ENCODE data around the gene LRRK1.
A peak's percentile ranks its signal among the peaks of the same experiment; 100 is the strongest.

Gene LRRK1

DNA sequence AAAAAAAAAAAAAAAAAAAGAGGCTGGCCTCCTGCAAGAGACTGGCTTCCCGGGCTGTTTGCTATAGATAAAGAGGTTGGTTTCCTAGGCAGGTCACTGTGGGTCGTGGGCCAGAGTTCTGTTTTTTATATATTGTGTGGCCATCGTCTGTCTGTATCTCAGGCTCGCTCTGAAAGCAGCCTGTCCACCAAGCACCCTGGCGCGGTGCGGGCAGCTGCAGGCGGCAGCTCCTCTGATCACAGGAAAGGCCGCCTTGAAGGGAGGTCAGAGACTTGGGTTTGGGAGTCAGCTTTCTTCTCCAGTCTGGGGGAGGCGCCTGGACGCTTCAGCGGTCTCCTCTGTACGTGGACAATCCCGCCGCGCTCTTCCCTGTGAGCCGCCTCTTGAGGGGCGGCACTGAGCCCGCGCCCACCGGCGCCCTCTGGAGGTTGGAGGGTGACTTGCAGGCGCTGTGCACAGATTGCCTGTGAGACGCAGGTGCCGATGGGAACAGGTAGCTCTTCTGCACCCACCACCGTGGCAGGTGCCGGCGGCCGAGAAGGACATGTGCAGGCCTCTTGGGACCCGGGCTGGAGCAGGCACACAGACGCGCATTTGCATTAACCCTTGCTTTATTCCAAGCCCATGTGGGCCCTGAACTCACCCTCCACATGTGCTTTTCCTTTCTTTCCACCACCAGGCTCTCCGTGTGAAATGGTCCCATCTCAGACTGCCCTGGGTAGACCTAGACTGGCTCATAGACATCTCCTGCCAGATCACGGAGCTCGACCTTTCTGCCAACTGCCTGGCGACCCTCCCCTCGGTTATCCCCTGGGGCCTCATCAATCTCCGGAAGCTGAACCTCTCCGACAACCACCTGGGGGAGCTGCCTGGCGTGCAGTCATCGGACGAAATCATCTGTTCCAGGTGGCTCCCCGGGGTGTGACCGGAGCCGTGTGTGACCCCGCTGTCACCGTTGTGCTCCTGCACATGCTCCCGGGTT, 89.3 kb downstream of the LRRK1 start:
- DNase-seq: peak; percentile 62 to 90

DNA sequence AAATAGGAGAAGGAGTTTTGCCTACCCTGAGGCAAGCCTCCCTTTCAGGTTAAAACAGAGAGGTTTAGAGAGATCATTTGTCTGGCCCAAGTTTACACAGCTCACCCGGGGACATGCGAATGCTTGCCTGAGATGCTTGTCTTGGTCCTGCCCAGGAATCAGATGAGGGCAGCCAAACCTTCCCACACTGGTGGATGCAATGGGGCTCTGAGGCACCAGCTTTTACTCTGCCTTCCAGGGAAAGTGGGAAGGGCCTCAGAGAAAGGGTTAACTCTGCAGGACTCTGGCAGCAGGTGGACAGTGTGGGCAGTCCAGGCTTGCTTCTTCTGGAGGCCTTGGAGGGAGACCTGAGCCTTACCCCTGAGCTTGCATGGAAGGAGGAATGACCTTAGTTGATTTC, 90.0 kb downstream of the LRRK1 start:
- DNase-seq: no peak

- DNase-seq: no peak
Measured at GRCh38 chr15:101010781-101011180, 91.6 kb downstream of the LRRK1 start.

- no peak for DNase-seq
Measured at GRCh38 chr15:101012326-101013200, 93.4 kb downstream of the LRRK1 start.

- DNase-seq: no peak
Measured at GRCh38 chr15:101013201-101013550, 94.0 kb downstream of the LRRK1 start.

- DNase-seq: no peak
Measured at GRCh38 chr15:101013769-101014675, 94.9 kb downstream of the LRRK1 start.

GRCh38 chr15:101014921-101015841, 96.0 kb downstream of the LRRK1 start:
- peak; percentile 40 to 80 for DNase-seq

GRCh38 chr15:101016581-101016980, 97.4 kb downstream of the LRRK1 start:
- no peak for DNase-seq

GRCh38 chr15:101017093-101017754, 98.1 kb downstream of the LRRK1 start:
- DNase-seq: no peak

- peak; percentile 56 to 59 for DNase-seq
Measured at GRCh38 chr15:101018016-101018415, 98.9 kb downstream of the LRRK1 start.

DNA sequence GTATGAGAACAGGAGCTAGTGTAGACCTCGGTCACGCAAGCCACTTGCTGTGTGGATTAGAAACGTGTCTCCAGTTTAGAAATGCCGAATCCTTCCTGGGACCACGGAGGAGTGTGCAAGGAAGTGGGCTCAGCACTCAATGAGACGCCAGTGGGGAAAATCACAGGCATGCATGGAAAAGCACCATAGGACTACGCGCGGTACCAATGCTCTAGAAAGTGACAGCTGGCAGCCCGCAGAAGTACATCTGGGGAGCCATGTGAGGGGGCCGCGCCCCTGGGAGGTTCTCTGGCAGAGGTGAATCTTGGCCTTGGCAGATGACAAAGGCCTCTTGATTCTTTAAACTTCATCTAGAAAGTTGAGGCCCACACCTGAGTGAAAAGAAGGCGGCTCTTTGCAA, 99.3 kb downstream of the LRRK1 start:
- DNase-seq: no peak

DNA sequence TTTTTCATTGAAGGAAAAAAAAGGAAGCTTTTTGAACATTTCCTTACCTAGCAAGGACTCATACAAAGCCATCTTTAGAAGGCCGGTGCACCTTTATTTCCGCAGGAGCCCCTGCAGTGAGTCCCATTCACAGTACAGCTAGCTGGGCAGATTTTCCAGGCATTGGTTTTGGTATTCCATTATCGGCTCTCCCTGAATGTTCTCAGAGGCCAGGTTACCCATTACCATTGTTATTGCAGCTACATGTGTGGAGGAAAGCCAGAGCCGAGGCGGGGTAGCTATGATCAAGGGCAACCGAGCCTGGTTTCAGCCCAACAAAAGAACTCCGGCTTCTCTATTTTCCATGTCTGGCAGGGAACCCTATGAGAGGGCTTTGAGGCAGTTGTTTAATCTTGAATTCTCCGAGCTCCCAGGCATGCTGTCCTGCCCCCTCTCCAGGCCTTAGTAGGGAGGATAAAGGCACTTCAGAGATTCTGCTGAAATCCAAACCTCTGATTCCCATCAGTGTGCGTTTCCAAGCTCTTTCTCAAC, 100.3 kb downstream of the LRRK1 start:
- no peak for DNase-seq

GRCh38 chr15:101020451-101020850, 101.3 kb downstream of the LRRK1 start:
- no peak for DNase-seq

GRCh38 chr15:101020945-101021344, 101.8 kb downstream of the LRRK1 start:
- DNase-seq: no peak

- no peak for DNase-seq
Measured at GRCh38 chr15:101022306-101022705, 103.1 kb downstream of the LRRK1 start.

DNA sequence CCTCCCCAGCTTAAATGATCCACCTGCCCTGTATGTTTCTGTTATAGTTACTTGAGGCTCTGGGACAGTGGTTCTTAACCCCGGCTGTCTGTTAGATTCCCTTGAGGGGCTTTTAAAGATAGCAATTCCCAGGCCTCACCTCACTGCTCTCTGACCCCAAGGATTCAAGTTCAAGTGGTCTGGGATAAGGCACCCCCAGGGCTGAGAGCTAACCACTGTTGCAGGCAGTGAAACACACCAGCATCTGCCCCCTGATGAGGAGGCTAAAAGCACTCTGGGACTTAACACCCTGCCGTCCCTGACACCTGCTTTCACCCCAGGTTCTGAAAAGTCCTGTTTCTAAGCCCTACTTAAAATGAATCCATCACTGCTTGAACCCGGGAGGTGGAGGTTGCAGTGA, 103.7 kb downstream of the LRRK1 start:
- no peak for DNase-seq

- no peak for DNase-seq
Measured at GRCh38 chr15:101023501-101024072, 104.4 kb downstream of the LRRK1 start.

DNA sequence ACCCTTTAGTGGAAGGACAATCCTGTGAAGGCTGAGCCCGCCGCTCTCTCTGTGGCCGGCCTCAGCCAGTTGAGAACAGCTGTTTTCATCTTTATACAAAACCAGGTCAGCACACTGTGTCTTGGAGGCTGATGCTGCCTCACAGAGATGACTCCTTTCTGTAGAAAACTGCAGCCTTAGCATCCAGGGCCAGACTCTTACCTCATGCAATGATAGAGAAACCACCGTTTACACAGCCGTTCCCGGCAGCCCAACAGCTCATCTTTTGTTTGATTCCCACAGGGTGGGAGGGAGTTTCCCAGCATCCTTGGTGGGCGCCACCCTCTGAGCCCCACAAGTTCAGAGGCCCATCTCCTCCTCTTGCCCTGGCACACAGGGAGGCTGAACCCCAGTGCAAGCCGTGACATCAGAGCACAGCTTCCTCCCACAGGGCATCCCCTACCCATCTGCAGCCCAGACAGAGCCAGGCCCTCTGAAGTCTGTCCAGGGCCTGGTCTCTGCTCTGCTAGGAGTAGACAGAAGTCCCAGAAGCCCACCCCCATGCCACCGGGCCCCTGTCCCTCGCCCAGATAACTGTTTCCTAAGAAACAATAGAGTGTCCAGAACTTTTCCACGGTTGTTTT, 105.0 kb downstream of the LRRK1 start:
- no peak for DNase-seq

DNA sequence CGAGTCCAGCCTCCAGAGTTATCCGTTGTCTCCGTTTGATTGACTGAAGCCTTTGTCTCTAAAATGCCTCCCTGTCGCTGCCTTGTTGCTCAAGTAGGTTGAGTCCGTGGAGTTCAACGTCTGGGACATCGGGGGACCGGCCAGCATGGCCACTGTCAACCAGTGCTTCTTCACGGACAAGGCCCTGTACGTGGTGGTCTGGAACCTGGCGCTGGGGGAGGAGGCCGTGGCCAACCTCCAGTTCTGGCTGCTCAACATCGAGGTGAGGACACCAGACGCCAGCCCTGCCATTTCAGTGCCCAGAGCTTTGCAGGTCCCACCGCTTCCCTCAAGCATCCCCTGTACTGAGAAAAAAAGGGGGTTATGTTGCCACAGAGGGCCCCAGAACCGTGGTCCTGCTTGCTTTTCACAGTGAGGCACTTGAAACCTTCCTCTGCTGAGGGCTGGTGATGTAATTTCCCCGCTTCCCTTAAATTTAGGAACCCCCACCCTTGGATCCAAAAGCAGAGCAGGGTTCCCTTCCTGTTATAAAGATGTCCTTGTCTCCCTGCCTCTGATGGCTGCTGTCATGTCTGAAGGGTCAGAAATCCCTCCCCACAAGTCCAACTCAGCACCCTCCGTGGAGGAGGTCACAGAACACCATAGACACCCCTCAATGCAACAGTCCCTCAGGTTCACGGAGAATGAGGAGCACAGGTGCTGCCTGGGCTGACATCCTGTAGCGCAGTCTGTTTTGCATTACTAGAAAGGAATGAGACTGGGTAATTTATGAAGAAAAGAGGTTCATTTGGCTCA, 105.7 kb downstream of the LRRK1 start:
- DNase-seq: no peak
